WTC11 (cell line): ENCODE measurements around the gene BCO1. TPM values are rescaled to one million over a fixed set of nuclear protein-coding genes. Genes with fewer than 3 reads are reported as not detected.

Experiments used
- ATAC-seq: fragments of 200-7000 bp; cut with Tn5 transposase; 2 replicates; pipeline ENCODE4 v1.10.0; 2021; ENCODE audit warnings: mild to moderate bottlenecking, moderate library complexity
- CTCF ChIA-PET: fragments of 300-600 bp; sonication (Branson Sonifier 250); formaldehyde crosslinking; loops from one replicate; lab custom pipeline; 2021; ENCODE audit warnings: antibody characterized with exemption; lab: Charles Lee
- POLR2A ChIA-PET: fragments of 350-600 bp; sonication (Branson Sonifier 250); formaldehyde crosslinking; loops from one replicate; lab custom pipeline; 2021; ENCODE audit warnings: antibody characterized with exemption; lab: Charles Lee
- DNase-seq: peaks from one replicate; pipeline ENCODE4 v3.0.0; 2021; ENCODE audit warnings: low spot score
- H3K27ac Mint-ChIP-seq: 2 replicates; pipeline ENCODE4 v1.8.0; 2021; ENCODE audit warnings: mixed read lengths
- H3K27me3 Mint-ChIP-seq: 2 replicates; pipeline ENCODE4 v1.8.0; 2021; ENCODE audit warnings: low read depth, mild to moderate bottlenecking, moderate library complexity, mixed read lengths
- H3K36me3 Mint-ChIP-seq: 2 replicates; pipeline ENCODE4 v1.8.0; 2021; ENCODE audit warnings: mixed read lengths
- H3K4me1 Mint-ChIP-seq: 2 replicates; pipeline ENCODE4 v1.8.0; 2022; ENCODE audit warnings: mixed read lengths
- H3K4me3 Mint-ChIP-seq: 2 replicates; pipeline ENCODE4 v1.8.0; 2021; ENCODE audit warnings: mild to moderate bottlenecking, moderate library complexity, mixed read lengths
- H3K9me3 Mint-ChIP-seq: 2 replicates; pipeline ENCODE4 v1.8.0; 2021; ENCODE audit warnings: mixed read lengths
- CREM ChIP-seq: sonication (generic); formaldehyde crosslinking; IDR thresholded peaks from 2 replicates; pipeline ENCODE4 v1.8.1; 2022; ENCODE audit warnings: mild to moderate bottlenecking, missing genetic modification reagents, moderate library complexity
- ETV6 ChIP-seq: sonication (generic); formaldehyde crosslinking; IDR thresholded peaks from 2 replicates; pipeline ENCODE4 v1.8.1; 2022; ENCODE audit warnings: mild to moderate bottlenecking, missing genetic modification reagents
- JAZF1 ChIP-seq: fragments of 250-450 bp; sonication (Bioruptor Pico); IDR thresholded peaks from 2 replicates; pipeline ENCODE4 v1.9.0; 2021; ENCODE audit warnings: moderate library complexity, mild to moderate bottlenecking, inconsistent platforms
- NFE2L1 ChIP-seq: sonication (generic); formaldehyde crosslinking; IDR thresholded peaks from 2 replicates; pipeline ENCODE4 v1.8.1; 2023; ENCODE audit warnings: missing genetic modification reagents
- NR2C2 ChIP-seq: sonication (generic); formaldehyde crosslinking; IDR thresholded peaks from 2 replicates; pipeline ENCODE4 v1.8.0; 2022; ENCODE audit warnings: mild to moderate bottlenecking, missing genetic modification reagents
- NR3C1 ChIP-seq: sonication (generic); formaldehyde crosslinking; conservative IDR thresholded peaks from 2 replicates; pipeline ENCODE4 v1.8.1; 2023; ENCODE audit warnings: low read depth, mild to moderate bottlenecking, missing genetic modification reagents
- TEAD1 ChIP-seq: sonication (generic); formaldehyde crosslinking; IDR thresholded peaks from 2 replicates; pipeline ENCODE4 v1.8.0; 2022; ENCODE audit warnings: mild to moderate bottlenecking, missing genetic modification reagents
- ZNF263 ChIP-seq: sonication (generic); formaldehyde crosslinking; IDR thresholded peaks from 2 replicates; pipeline ENCODE4 v1.8.1; 2022; ENCODE audit warnings: low read depth, mild to moderate bottlenecking, moderate library complexity, missing genetic modification reagents
- ZNF423 ChIP-seq: fragments of 250-450 bp; sonication (Bioruptor Pico); IDR thresholded peaks from 2 replicates; pipeline ENCODE4 v2.1.2; 2022; ENCODE audit warnings: mild to moderate bottlenecking, moderate library complexity
- total RNA-seq: library from RNA; stranded (reverse); gene quantifications from 3 replicates; pipeline ENCODE4 v1.2.3, GENCODE V29; 2021
- TF ChIP-seq, protein P1 (sequence below): sonication (generic); formaldehyde crosslinking; IDR thresholded peaks from 2 replicates; pipeline ENCODE4 v1.8.0; 2023; ENCODE audit warnings: mild to moderate bottlenecking, missing genetic modification reagents
- TF ChIP-seq, protein P2 (sequence below): sonication (generic); formaldehyde crosslinking; IDR thresholded peaks from 2 replicates; pipeline ENCODE4 v1.8.0; 2023; ENCODE audit warnings: missing genetic modification reagents
- TF ChIP-seq, protein P3 (sequence below): sonication (generic); formaldehyde crosslinking; IDR thresholded peaks from 2 replicates; pipeline ENCODE4 v1.8.0; 2022; ENCODE audit warnings: mild to moderate bottlenecking, missing genetic modification reagents
- TF ChIP-seq, protein P4 (sequence below): fragments of 250-450 bp; sonication (Bioruptor Pico); IDR thresholded peaks from 2 replicates; pipeline ENCODE4 v1.9.0; 2021; ENCODE audit warnings: mild to moderate bottlenecking
- TF ChIP-seq, protein P5 (sequence below): fragments of 200-600 bp; IDR thresholded peaks from 2 replicates; pipeline ENCODE4 v1.8.0; 2022; ENCODE audit warnings: antibody characterized with exemption

The BCO1 gene
- total RNA-seq, 1 experiment from 2014 or later: 0.15 TPM

DNA sequence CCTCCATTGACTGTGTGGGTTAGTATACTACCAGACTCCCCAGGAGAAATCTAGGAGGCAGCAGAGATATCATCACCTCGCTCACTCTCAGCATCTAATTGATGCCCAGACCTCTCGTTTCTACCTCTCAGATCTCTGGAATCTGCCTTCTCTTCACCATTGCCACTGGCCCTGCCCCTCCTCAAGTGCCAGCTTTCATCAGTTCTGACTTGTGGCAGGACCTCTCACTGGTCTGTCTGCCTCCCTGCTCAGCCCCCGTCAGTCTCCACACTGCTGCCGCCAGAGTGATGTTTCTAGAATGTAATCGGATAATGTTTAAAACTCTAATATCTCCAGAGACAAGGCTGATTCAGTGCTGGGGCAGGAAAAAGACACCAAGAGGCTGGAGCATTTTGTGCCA, 91.5 kb downstream of the BCO1 start:
- Mint-ChIP-seq H3K9me3 (peaks cover 5% of the 10 kb centered on the region), H3K4me1 (peaks cover 15% of the 10 kb centered on the region), H3K27me3 (no peaks in the 10 kb centered on the region), H3K36me3 (peaks cover 8% of the 10 kb centered on the region; the same call in 1 of the 2 replicates), H3K27ac (no peak overlapping the region), H3K4me3 (no peak overlapping the region)
- ATAC-seq (no peak), DNase-seq (no peak)
- CTCF ChIA-PET: interaction anchor here (1.0 kb wide), 1 partner anchor 115 kb away, joined by 3 read pairs; no protein-coding TSS in a partner anchor
- POLR2A ChIA-PET: no interaction called here
- TF ChIP-seq, protein P1, sequence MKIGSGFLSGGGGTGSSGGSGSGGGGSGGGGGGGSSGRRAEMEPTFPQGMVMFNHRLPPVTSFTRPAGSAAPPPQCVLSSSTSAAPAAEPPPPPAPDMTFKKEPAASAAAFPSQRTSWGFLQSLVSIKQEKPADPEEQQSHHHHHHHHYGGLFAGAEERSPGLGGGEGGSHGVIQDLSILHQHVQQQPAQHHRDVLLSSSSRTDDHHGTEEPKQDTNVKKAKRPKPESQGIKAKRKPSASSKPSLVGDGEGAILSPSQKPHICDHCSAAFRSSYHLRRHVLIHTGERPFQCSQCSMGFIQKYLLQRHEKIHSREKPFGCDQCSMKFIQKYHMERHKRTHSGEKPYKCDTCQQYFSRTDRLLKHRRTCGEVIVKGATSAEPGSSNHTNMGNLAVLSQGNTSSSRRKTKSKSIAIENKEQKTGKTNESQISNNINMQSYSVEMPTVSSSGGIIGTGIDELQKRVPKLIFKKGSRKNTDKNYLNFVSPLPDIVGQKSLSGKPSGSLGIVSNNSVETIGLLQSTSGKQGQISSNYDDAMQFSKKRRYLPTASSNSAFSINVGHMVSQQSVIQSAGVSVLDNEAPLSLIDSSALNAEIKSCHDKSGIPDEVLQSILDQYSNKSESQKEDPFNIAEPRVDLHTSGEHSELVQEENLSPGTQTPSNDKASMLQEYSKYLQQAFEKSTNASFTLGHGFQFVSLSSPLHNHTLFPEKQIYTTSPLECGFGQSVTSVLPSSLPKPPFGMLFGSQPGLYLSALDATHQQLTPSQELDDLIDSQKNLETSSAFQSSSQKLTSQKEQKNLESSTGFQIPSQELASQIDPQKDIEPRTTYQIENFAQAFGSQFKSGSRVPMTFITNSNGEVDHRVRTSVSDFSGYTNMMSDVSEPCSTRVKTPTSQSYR (CRISPR knock-in tag): no peak
- TF ChIP-seq NR2C2 (no peak), NFE2L1 (CRISPR knock-in tag) (no peak), NR3C1 (CRISPR knock-in tag) (no peak), CREM (CRISPR knock-in tag) (no peak), JAZF1 (no peak), ZNF423 (CRISPR knock-in tag) (no peak)

DNA sequence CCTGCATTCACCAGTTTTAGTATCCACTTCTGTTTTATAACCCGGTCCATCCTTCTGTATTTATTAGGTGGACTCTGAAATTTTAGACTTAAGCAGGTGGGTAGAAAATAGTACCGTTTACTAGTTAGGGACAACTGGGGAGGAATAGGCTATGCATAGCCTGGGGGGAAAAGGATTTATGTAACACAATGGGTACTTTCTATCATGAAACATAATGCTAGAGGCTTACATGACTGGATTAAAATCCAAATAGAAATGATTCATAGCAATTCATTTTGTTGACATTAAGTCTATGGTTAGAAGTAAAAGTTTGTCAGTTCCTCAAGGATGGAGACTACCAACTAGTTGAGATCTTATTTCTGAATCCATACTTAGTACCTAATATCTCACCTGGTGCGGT, 94.9 kb downstream of the BCO1 start:
- Mint-ChIP-seq H3K9me3 (peaks cover 7% of the 10 kb centered on the region), H3K4me1 (peaks cover 15% of the 10 kb centered on the region), H3K36me3 (peaks cover 10% of the 10 kb centered on the region), H3K27ac (no peak overlapping the region), H3K4me3 (no peak overlapping the region)
- ChIA-PET POLR2A (no interaction called here), CTCF (no interaction called here)
- no peak for ATAC-seq
- DNase-seq: no peak
- TF ChIP-seq, protein P2, sequence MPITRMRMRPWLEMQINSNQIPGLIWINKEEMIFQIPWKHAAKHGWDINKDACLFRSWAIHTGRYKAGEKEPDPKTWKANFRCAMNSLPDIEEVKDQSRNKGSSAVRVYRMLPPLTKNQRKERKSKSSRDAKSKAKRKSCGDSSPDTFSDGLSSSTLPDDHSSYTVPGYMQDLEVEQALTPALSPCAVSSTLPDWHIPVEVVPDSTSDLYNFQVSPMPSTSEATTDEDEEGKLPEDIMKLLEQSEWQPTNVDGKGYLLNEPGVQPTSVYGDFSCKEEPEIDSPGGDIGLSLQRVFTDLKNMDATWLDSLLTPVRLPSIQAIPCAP (CRISPR knock-in tag): no peak
- TF ChIP-seq, protein P1 (CRISPR knock-in tag): no peak
- TF ChIP-seq, protein P3, sequence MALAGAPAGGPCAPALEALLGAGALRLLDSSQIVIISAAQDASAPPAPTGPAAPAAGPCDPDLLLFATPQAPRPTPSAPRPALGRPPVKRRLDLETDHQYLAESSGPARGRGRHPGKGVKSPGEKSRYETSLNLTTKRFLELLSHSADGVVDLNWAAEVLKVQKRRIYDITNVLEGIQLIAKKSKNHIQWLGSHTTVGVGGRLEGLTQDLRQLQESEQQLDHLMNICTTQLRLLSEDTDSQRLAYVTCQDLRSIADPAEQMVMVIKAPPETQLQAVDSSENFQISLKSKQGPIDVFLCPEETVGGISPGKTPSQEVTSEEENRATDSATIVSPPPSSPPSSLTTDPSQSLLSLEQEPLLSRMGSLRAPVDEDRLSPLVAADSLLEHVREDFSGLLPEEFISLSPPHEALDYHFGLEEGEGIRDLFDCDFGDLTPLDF: no peak
- no peak for TF ChIP-seq ETV6
- no peak for TF ChIP-seq ZNF263 (CRISPR knock-in tag)
- TF ChIP-seq TEAD1 (CRISPR knock-in tag): no peak
- TF ChIP-seq, protein P4, sequence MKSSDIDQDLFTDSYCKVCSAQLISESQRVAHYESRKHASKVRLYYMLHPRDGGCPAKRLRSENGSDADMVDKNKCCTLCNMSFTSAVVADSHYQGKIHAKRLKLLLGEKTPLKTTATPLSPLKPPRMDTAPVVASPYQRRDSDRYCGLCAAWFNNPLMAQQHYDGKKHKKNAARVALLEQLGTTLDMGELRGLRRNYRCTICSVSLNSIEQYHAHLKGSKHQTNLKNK (CRISPR knock-in tag): no peak
- no peak for TF ChIP-seq NFE2L1 (CRISPR knock-in tag)
- TF ChIP-seq, protein P5, sequence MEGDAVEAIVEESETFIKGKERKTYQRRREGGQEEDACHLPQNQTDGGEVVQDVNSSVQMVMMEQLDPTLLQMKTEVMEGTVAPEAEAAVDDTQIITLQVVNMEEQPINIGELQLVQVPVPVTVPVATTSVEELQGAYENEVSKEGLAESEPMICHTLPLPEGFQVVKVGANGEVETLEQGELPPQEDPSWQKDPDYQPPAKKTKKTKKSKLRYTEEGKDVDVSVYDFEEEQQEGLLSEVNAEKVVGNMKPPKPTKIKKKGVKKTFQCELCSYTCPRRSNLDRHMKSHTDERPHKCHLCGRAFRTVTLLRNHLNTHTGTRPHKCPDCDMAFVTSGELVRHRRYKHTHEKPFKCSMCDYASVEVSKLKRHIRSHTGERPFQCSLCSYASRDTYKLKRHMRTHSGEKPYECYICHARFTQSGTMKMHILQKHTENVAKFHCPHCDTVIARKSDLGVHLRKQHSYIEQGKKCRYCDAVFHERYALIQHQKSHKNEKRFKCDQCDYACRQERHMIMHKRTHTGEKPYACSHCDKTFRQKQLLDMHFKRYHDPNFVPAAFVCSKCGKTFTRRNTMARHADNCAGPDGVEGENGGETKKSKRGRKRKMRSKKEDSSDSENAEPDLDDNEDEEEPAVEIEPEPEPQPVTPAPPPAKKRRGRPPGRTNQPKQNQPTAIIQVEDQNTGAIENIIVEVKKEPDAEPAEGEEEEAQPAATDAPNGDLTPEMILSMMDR: no peak
- TF ChIP-seq, all 79 proteins: peak for 0
- no peaks in the 10 kb centered on the region for H3K27me3 Mint-ChIP-seq
